ENCODE data around the gene C1QL2. TPM values are rescaled to one million over a fixed set of nuclear protein-coding genes. Genes with fewer than 3 reads are reported as not detected.

C1QL2 gene
- total RNA-seq, 1 experiment from 2014 or later = not detected

- ATAC-seq (no peak), DNase-seq (ENCODE audit: low read depth, low spot score) (no peak)
- TF ChIP-seq SIN3A (IDR thresholded peaks at IDR 0.05; ENCODE audit: low read depth) (no peak), EZH2 (IDR thresholded peaks at IDR 0.05) (no peak), ZNF274 (IDR thresholded peaks at IDR 0.05; ENCODE audit: low read depth, low read length) (no peak), FOSL1 (IDR thresholded peaks at IDR 0.05; ENCODE audit: low read depth) (no peak), CTCF (IDR thresholded peaks at IDR 0.05 in 2 of 3, conservative IDR thresholded peaks at IDR 0.05 in 1 of 3; ENCODE audit: borderline replicate concordance in 1 of 3, insufficient read depth in 1 of 3, low read depth in 2 of 3, low read length in 2 of 3) (no peak), POLR2AphosphoS5 (IDR thresholded peaks at IDR 0.05; ENCODE audit: low read depth, low read length) (no peak), SP1 (IDR thresholded peaks at IDR 0.05; ENCODE audit: low read depth) (no peak), CBX3 (IDR thresholded peaks at IDR 0.05; ENCODE audit: low read depth) (no peak), REST (IDR thresholded peaks at IDR 0.05; ENCODE audit: low read depth) (no peak), CEBPB (IDR thresholded peaks at IDR 0.05; ENCODE audit: low read depth) (no peak), SRF (IDR thresholded peaks at IDR 0.05; ENCODE audit: low read depth) (no peak), ZFX (IDR thresholded peaks at IDR 0.05) (no peak), MAX (IDR thresholded peaks at IDR 0.05) (no peak), ATF3 (IDR thresholded peaks at IDR 0.05) (no peak), ELF1 (IDR thresholded peaks at IDR 0.05; ENCODE audit: borderline replicate concordance, low read depth) (no peak)
- H3K4me3 ChIP-seq (replicated peaks in 1 of 2; ENCODE audit: low read depth in 1 of 2, low read length in 2 of 2) = no peak overlapping the region
- POLR2A ChIA-PET = no interaction called here
- intact Hi-C loops (cut with micrococcal nuclease) = no loop called here
- no peaks in the 10 kb centered on the region for H3K9me2 ChIP-seq (ENCODE audit: insufficient read depth)
- H3K27ac ChIP-seq (ENCODE audit: low read depth, low read length) = no peak overlapping the region
- no TSS peak for BruUV-seq (replicated peaks)
- RAD21 ChIA-PET (ENCODE audit: low non-redundant PET in 1 of 2, low total read pairs in 2 of 2, uncharacterized antibody in 2 of 2, unreplicated experiment in 2 of 2) = no interaction called here
- H4K20me1 ChIP-seq (ENCODE audit: insufficient read depth) = no peaks in the 10 kb centered on the region
- no peak overlapping the region for H3K4me2 ChIP-seq (ENCODE audit: low read length)
- no peaks in the 10 kb centered on the region for H3K27me3 ChIP-seq (ENCODE audit: insufficient read depth, low read length)
- H3K79me2 ChIP-seq (ENCODE audit: insufficient read depth, low read length) = no peaks in the 10 kb centered on the region
- CTCF ChIA-PET = no interaction called here
- no peaks in the 10 kb centered on the region for H3K9me3 ChIP-seq (ENCODE audit: control insufficient read depth in 1 of 2, insufficient read depth in 1 of 2, low read depth in 1 of 2, low read length in 2 of 2)
- peaks cover 5 to 7% of the 10 kb centered on the region in 2 experiments; a peak in 2 of 4 replicates for H3K4me1 ChIP-seq (ENCODE audit: control insufficient read depth in 1 of 2, insufficient read depth in 2 of 2, low read length in 2 of 2)
- no peak overlapping the region for H2AFZ ChIP-seq (ENCODE audit: low read depth, low read length, poor library complexity, severe bottlenecking)
- no peaks in the 10 kb centered on the region for H3K36me3 ChIP-seq (ENCODE audit: control insufficient read depth in 1 of 2, insufficient read depth in 2 of 2, low read length in 2 of 2)
- H3K9ac ChIP-seq (ENCODE audit: low read length) = no peak overlapping the region
Measured at GRCh38 chr2:119179991-119180390, 21.4 kb upstream of the C1QL2 start.
